ENCODE data around the gene ZNF768.

GRCh38 chr16:30494709-30495108 lies 31.7 kb downstream of the ZNF768 start:
- TF ChIP-seq POLR2AphosphoS5 (IDR thresholded peaks at IDR 0.05; ENCODE audit: borderline replicate concordance, low read depth, low read length), result no peak
- no peak for TF ChIP-seq EZH2 (IDR thresholded peaks at IDR 0.05)
- TF ChIP-seq FOXP2 (optimal IDR thresholded peaks at IDR 0.05; ENCODE audit: control extremely low read depth, extremely low read length, insufficient read depth), result no peak

Data from SK-N-MC (cell line).